G401.6 (cell line): ENCODE data around the gene PDCL2.
"Not testable (repeated sequence)": the region's sequence is repeated elsewhere in the genome, so short reads cannot be mapped to it uniquely, and the experiment has no call there.

Source experiments
- FAIRE-seq: peaks from 2 replicates; lab custom pipeline; 2012; peaks lifted over from hg19 to GRCh38; lab: Jason Lieb, UNC

The PDCL2 gene, protein sequence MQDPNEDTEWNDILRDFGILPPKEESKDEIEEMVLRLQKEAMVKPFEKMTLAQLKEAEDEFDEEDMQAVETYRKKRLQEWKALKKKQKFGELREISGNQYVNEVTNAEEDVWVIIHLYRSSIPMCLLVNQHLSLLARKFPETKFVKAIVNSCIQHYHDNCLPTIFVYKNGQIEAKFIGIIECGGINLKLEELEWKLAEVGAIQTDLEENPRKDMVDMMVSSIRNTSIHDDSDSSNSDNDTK

DNA sequence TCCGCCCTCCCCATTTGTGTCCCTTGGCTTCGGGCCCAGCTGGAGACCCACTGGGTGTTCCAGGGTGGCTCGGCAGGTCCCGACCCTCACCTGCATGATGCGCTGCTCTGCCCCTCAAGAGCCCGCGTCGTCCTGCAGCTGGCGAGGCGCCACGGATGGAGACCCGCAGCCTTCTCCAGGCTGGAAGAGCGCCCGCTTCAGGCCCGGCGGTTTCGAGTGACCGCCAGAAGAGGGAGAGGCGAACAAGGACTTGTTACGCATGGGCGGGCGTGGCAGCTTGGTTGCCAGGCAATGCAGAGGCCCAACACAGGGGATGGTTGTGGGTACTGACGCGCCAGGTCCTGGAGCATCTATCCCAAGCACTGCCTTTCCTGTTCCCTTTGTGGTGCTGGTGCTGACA is at the start of gene PDCL2:
TSS of gene PDCL2 (minus strand) at position 232 of the 400 bp plus-strand sequence. CDS start at position 96, 136 bp downstream.
- FAIRE-seq: no peak

DNA sequence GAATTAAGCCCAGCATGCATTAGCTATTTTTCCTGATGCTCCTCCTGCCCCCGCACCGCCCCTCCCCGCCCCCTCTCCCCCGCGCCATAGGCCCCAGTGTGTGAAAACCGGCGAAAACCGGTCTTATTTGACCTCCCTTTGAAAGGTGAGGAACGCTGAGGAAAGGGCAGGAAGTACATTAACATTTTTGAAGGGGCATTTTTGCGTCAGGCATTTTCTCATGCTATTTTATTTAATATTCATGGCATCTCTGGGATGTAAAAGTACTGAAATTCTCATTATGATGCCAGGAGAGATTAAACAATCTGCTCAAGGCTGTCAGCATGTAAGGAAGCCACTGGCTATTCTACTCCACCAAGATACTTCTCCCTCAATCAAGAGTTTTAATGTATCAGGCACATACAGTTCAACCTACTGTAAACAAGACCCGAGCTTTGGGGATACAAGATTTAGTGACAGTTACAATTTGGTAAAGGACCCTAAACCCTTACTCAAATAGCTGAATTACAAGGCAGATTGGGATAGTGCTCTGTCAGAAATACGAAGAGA is 45.3 kb upstream of the PDCL2 start:
- no peak for FAIRE-seq

DNA sequence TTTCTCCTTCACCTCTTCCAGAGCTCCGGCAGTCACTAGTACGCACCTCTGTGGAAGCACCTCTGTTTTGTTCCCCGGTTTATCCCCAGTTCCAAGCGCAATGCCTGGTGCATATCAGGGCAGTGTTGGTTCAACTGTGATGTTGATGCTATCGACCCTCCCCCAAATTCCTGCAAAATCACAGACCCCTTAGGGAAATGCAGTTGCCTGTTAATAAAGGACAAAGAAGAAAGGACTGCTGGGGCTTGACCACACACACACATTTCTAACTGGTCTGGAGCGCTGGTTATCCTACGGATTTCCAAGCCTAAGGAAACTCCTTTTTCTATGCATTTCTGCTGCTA is 44.6 kb upstream of the PDCL2 start:
- no peak for FAIRE-seq

DNA sequence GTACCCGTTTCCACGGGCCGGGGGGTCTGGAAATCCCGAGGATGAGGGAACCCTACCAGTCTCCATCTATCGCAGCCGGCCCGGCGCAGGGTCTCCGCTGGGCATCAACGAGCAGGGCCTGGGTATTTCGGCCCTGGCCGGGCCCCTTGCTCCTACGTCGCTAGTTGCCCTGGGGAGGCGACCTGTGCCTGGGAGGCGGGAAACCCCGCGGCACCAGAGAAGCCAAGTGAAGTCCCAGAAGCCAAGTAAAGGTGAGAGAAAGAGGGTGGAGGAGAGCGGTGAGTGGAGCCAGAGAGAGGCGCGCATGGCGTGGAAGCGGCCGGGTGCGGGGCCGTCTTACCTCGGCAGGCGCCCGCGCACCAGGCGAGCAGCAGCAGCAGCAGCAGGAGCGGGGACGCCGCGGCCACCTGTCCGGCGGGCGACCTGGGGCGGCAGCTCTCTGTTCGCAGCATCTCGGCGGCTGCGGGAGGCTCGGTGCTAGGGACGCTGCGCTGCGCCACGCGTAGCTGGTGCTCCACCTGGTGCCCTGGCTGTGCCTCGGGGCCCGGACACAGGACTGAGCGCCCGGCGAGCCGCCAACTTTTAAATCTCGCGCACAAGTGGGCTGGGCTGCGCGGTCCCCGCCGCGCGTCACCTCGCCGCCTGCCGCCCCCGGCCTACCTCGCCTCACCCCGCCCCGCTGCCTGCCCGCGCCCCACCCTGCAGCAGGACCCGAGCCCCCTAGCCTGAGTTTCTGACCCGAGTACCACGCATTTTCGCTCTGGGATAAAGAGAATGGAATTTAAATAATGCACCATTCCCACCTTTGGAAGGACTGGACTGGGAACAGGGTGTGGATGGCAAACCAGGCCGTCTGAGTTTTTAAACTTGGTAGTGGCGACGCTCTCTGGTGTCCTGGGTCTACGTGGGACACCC is 44.0 kb upstream of the PDCL2 start, which contains the start of gene NMU:
TSS of gene NMU (minus strand) at position 558 of the 915 bp plus-strand sequence. CDS start at position 452, 106 bp downstream.
- FAIRE-seq: no peak

DNA sequence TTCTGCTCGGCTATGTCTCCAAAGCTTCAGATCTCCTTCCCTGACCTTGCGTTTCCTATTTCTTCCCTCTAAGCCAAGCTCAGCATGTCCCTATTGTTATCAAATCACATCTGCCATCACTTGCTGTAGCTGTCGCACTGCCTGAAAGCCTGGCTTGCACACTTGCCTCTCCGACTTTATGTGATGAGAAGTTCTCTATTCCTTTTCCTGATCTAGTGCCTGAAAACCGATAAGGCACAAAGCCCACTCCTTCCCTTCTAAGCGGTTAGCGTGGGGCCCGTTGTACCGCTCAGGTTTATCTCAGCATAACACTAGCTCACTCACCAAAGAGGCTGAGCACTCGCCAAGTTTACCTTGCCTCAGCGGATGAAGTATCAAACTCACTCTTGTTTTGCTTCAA is 43.2 kb upstream of the PDCL2 start:
- no peak for FAIRE-seq

DNA sequence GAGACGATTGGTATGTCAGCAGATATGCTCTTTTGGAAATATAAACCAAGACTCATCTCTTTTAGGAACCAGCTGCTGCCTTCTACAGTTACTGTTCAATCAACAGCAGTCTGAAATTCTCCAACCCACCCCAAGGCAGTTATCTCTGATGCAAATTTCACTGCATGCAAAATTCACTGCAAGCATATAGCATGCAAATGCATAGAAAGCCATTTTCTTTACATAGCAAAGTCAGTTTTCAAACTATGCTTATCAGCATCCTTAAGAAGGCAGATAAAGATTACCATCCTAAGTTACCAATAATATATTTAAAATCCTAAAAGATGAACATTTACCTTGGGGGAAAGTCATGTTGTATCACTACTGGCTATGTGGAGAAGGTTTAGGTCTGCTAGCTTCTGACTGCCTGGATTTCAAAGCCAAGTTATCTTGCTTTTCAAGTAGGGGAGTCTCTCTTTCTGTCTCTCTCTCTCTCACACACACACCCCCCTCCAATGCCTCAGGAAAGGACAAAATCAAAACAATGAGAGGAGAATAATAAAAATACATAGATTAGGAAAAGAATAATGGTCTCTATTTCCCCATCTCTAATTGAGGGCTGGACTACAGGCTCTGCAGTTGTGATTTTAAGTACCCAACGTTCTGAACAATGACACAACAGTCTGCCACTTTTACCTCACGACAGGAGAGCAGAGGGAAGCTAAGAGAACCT is 42.5 kb upstream of the PDCL2 start:
- no peak for FAIRE-seq

DNA sequence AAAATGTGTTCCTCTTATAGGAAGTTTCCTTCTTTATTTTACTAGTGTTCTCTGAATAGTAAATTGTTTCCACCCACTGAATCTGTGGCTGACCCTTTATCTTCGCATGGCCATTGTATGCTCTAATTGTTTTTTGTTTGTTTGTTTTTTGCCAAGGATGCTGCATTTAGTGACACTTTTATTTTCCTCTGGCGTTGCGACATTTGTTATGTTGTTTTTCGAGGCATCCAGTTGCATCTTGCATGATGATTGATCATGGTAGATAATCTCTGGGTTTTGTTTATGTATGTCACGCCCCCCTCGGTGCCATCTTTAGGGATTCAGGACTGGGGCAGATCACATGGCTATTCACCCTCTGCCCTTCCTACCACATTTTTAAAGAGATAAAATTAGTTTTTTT is 41.9 kb upstream of the PDCL2 start:
- no peak for FAIRE-seq

DNA sequence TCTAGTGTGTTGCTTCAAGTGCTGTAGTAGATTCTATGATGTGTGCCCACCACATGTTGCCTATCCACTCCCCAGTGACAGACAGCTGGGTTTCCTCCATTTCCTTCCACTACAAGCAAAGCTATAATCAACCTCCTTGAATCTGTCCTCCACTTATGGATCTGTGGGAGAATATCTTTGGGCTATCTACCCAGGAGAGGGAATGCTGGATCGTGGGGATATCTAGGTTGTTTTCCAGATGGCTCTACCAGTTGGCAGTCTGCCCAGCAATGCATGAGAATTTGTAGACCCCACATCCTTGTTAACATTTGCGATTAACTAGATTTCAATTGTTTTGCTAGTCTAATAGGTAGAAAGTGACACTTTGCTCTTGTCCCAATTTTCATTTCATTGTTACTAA is 33.8 kb upstream of the PDCL2 start:
- FAIRE-seq: no peak

DNA sequence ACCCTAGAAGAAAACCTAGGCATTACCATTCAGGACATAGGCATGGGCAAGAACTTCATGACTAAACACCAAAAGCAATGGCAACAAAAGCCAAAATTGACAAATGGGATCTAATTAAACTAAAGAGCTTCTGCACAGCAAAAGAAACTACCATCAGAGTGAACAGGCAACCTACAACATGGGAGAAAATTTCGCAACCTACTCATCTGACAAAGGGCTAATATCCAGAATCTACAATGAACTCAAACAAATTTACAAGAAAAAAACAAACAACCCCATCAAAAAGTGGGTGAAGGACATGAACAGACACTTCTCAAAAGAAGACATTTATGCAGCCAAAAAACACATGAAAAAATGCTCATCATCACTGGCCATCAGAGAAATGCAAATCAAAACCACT is 32.0 kb upstream of the PDCL2 start:
- not testable (repeated sequence) for FAIRE-seq

DNA sequence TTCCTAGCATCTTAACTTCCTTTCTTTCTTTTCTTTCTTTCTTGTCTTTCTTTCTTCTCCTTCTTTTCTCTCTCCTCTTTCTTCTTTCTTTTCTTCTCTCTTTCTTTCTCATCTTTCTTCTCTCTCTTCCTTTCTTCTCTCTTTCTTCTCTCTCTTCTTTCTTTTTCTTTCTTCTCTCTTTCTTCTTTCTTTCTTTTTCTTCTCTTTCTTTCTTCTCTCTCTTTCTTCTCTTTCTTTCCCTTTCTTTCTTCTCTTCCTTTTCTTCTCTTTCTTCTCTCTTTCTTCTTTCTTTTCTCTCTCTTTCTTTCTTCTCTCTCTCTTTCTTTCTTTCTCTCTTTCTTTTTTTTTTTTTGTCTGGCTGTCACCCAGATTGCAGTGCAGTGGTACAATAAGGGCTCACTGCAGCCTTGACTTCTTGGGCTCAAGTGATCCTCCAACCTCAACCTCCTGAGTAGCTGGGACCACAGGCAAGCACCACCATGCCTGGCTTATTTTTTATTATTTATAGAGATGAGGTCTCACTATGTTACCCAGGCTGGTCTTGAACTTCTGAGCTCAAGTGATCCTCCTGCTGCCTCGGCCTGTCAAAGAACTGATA is 26.6 kb upstream of the PDCL2 start:
- no peak for FAIRE-seq

DNA sequence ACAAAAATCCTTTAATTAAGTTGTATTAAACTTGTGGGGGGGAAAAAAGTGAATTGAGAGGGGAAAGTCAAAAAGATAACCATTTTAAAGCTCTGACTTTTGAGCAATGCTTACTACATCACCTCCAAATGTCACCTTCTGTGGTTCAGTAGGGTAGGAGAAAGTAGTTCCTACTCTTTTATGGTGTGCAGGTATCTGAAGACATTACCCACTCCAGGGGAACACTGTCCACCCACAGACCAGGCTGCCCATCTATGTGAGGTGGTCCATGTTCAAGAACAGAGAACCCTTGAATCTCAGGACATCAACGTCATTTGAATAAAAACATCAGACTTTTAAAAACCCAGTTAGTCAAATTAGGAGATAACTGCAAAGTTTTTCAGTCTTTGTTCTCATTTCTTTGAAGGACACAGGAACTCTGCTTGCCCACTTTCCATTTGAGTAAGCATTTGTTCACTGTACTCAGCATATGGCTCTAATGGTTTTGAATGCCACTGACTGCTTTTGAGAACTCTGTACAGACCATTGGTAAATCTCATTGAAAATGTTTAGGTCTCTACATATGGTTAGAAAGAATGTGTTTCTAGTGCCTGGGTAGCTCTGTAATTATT is 25.6 kb upstream of the PDCL2 start:
- no peak for FAIRE-seq

DNA sequence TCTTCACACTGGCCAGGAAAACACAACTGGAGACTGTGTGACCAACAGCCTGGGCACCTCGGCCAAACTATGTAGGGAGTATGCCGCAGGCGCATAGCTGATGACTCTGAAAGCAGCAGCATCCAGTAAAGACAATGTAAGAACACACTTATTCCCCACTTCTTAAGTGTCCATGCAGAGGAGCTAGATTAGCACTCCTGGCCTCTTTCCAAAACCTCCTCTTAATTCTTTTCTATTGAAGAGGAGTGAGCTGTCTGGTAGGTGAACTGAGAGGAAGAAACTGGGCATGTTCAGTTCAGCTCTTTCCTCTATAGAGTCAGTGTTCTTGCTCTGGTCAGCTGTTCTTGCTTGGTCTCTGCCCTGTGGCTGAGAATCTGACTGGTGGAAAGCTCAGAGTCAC is 23.0 kb upstream of the PDCL2 start:
- FAIRE-seq: no peak

DNA sequence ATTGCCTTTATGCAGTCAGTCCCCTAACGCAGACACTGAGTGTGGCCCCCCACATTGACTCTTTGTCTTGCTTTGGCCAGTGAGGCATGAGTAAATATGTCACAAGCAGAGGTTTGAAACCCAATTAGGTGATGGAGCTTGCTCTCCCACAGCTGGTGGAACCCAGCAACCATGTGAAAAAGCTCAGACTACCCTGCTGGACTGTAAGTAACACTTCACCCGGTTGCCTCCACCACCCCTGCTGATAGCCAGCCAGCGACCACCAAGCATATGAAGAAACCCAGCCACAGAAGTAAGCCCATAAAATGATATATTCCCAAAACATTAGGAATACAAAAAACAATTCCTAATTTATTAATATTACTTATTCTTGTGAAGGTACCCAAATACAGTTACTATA is 21.6 kb upstream of the PDCL2 start:
- no peak for FAIRE-seq

DNA sequence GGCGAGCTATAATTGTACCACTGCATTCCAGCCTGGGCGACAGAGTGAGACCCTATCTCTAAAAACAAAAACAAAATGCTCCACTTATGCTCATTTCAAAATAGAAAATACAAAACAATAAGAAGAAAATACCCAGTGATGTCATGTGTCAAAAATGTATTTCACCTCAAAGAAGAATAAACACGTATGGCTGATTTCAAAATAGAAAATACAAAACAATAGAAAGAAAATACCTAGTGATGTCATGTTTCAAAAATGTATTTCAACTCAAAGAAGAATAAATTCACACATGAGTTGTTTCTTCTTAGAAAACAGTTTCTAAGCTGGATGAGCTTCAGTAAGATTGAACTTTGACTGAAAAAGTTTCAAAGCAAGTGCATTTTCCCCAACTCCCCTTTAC is 20.3 kb upstream of the PDCL2 start:
- no peak for FAIRE-seq

DNA sequence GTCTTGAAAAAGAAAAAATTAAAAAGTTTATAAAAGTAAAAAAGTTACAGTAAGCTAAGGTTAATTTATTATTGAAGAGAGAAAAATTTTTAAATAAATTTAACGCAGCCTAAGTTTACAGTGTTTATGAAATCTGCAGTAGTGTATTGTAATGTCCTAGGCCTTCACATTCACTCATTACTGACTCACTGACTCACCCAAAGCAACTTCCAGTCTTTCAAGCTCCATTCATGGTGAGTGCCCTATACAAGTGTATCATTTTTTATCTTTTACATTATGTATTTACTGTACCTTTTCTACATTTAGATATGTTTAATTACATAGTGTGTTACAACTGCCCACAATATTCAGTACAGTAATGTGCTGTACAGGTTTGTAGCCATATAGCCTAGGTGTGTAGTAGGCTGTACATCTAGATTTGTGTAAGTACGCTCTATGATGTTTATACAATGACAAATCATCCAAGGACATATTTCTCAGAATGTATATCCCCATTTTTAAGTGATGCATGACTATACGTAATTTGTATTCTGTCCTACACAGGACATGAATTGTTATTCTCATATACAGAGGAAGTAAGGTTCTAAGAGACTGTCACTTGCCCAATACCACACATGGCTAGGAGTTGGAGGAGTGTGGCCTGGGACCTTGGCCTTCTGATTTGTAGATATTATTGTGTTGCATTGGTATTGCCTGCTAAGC is 19.5 kb upstream of the PDCL2 start:
- no peak for FAIRE-seq

DNA sequence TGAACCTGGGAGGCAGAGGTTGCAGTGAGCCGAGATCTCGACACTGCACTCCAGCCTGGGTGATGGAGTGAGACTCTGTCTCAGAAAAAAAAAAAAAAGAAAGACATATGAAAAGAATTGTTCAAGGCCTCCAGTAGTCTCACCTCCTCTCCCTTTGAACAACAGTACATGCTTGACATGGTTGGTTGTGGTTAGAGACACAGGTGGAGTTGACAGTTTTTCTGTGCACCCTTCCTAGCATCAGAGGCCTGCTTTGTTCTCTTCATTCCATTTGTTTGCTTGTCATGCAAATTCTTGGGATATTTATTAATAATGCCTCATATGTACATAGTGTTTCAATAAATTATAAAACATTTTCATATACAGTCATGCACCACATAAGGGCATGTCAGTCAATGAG is 18.3 kb upstream of the PDCL2 start:
- no peak for FAIRE-seq

DNA sequence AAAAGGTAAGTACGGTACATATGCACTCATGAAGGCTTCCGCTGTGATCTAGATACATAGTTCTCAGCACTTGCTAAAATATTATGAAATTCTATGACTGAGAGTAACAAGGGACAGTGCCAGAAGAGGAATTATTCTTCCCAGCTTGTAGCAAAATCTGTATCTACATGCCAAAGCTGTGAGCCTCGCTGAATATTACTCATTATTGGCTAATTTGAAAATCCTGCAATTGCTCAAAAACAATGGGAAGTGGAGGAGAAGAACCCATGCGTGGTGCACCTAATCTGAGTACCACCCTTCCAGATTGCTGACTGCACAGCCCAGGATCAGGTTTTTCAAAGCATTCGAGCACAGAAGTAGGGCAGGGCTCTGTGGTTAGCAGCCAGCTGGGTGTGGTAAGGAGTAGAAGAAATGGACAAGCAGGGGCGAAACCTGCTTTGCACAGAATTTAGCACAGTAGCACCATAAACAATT is 17.4 kb upstream of the PDCL2 start:
- no peak for FAIRE-seq

DNA sequence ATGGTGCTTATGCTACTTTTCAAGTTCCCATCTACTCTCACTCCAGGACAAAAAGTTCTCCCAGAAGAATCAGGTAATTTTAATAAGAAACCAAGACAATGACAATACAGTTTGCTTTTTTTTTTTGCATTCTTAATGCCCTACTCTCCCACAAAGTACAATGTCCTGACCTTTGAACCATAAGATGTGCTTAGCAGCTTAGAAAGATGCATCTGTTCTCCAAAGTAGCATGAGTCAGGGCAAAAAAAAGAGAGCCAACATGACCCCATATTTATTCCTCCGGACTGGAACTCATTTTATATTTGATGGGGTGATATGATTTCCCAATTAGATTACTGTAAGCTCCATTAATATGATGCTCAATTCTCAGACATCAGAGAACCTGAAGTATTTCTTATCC is 16.5 kb upstream of the PDCL2 start:
- no peak for FAIRE-seq

DNA sequence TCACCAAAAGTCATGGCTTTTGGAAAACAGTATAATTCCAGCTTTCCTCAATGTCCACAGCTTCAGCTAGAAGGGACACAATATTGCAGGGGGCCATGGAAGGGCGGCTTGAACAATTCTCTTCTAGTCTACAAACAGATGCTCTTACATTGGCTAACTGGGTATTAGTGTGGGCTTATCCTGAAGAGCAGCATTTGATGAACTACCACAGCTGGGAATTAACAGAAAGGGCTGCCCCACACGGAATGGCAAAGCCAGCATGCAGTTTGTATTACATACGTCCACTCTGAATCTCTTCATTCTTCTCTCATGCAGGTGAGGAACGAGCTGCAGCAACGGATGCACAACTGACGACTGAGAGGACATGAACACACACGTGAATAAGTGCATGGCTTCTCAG is 13.0 kb upstream of the PDCL2 start:
- no peak for FAIRE-seq

DNA sequence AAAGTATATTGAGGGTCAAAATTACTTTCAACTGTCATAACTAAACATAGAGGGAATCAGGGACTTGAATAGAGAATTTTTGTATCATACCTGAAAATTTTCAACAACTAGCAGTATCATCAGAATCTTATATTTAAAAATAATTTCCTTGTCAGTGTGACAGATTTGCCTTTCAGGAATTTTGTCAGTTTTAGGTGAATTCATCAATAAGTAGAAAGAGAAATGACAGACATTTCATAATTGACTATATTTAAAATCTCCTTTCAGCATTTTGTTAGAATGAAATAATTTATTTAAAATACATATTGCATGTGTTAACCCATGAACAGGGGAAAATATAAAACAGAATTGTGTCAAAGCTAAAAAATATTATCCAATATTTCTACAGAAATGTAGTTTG is 8.6 kb upstream of the PDCL2 start:
- FAIRE-seq: no peak

DNA sequence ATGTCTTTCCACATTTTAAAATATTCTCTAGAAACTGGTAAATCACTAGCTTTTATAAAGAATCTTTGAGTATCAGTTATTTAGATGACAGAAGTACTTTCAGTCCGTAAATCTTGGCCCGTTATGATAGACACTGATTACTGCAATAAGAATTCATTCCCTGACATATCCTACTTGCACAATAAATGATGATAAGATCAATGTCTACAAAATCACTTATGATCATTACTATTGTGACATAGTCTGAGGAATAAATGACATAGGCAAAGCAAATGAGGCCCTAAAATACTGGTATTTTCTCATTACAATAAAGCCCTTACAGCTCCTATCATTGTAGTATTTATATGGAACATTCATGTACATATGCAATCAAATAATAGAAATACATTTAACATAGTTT is 6.6 kb upstream of the PDCL2 start:
- FAIRE-seq: no peak
